Stomach (tissue), 4 donors: ENCODE measurements around the gene RBBP4.

Source experiments
- CTCF ChIP-seq, 7 experiments: fragments of 450-650 bp in 4 of 7; fragments of 200-600 bp in 3 of 7; sonication (generic) in 3 of 7; IDR thresholded peaks; one replicate each; pipeline ENCODE4 v1.5.1; 2016 to 2019; ENCODE audit warnings: antibody characterized with exemption in 7 of 7, control low read depth in 2 of 7, mild to moderate bottlenecking in 1 of 7
- EP300 ChIP-seq: sonication (generic); formaldehyde crosslinking; IDR thresholded peaks from one replicate; pipeline ENCODE4 v1.6.1; 2017; ENCODE audit warnings: antibody characterized with exemption
- POLR2A ChIP-seq, 4 donors: fragments of 450-650 bp; IDR thresholded peaks; one replicate each; pipeline ENCODE4 v1.6.1; 2016; ENCODE audit warnings: antibody characterized with exemption in 4 of 4, control low read depth in 2 of 4, mild to moderate bottlenecking in 1 of 4, moderate library complexity in 1 of 4
- POLR2AphosphoS5 ChIP-seq, 3 donors: sonication (generic); formaldehyde crosslinking; IDR thresholded peaks; one replicate each; pipeline ENCODE4 v1.6.1; 2016; ENCODE audit warnings: antibody characterized with exemption in 3 of 3

DNA sequence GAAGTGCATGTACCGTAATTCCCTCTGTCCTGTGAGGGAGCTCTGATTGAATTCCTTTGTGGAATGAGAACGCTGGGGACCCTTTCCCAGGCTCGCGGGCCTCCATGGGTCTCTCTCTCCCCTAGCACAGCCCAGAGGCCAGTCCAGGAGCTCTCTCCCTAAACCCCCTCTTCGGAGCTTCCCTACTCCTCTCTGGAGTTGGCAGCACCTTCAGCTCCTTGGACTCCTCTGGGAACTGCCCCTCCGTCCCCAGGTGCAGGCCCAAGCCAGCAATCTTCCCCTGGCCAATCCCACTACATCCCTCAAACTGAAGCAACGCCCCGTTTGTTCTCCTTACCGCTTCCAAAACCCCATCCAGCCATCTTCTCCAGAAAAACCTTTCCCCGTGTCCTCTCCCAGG, 62.1 kb downstream of the RBBP4 start:
- TF ChIP-seq POLR2A (IDR thresholded peaks at IDR 0.05) (no peak), CTCF (IDR thresholded peaks at IDR 0.05) (no peak), EP300 (no peak), POLR2AphosphoS5 (IDR thresholded peaks at IDR 0.05) (no peak)
